Smooth muscle cell (in vitro differentiated cells): ENCODE data around the gene ADAT3. TPM values are rescaled to one million over a fixed set of nuclear protein-coding genes. Genes with fewer than 3 reads are reported as not detected.
"Not testable (repeated sequence)": the region's sequence is repeated elsewhere in the genome, so short reads cannot be mapped to it uniquely, and the experiment has no call there.

Source experiments
- DNase-seq: peaks from one replicate; lab custom pipeline; 2025; ENCODE audit not compliant: unreplicated experiment; lab: John Stamatoyannopoulos, UW
- H2AFZ ChIP-seq: fragments of 200-600 bp; sonication (generic); 2 replicates; pipeline ENCODE4 v1.6.0; 2016; ENCODE audit warnings: antibody characterized with exemption, low read depth, mild to moderate bottlenecking
- H3F3A ChIP-seq: fragments of 200-600 bp; sonication (generic); 2 replicates; pipeline ENCODE4 v1.6.0; 2017; ENCODE audit warnings: antibody characterized with exemption, low read depth
- H3K27ac ChIP-seq: fragments of 200-600 bp; sonication (generic); 2 replicates; pipeline ENCODE4 v1.5.1; 2016; ENCODE audit warnings: low read depth, mild to moderate bottlenecking
- H3K27me3 ChIP-seq: fragments of 200-600 bp; sonication (generic); 2 replicates; pipeline ENCODE4 v1.6.1; 2016; ENCODE audit warnings: low read depth, mild to moderate bottlenecking
- H3K36me3 ChIP-seq: fragments of 200-600 bp; sonication (generic); 2 replicates; pipeline ENCODE4 v1.5.1; 2016; ENCODE audit warnings: low read depth
- H3K4me1 ChIP-seq: fragments of 200-600 bp; sonication (generic); 2 replicates; pipeline ENCODE4 v1.5.1; 2016; ENCODE audit warnings: low read depth
- H3K4me2 ChIP-seq: fragments of 200-600 bp; sonication (generic); 2 replicates; pipeline ENCODE4 v1.6.0; 2016; ENCODE audit warnings: mild to moderate bottlenecking
- H3K4me3 ChIP-seq: fragments of 200-600 bp; sonication (generic); 2 replicates; pipeline ENCODE4 v1.5.1; 2016; ENCODE audit warnings: mild to moderate bottlenecking
- H3K79me2 ChIP-seq: fragments of 200-600 bp; sonication (generic); 2 replicates; pipeline ENCODE4 v1.6.0; 2016; ENCODE audit warnings: low read depth, mild to moderate bottlenecking
- H3K9ac ChIP-seq: fragments of 200-600 bp; sonication (generic); 2 replicates; pipeline ENCODE4 v1.6.0; 2016; ENCODE audit warnings: low read depth
- H3K9me3 ChIP-seq: fragments of 200-600 bp; sonication (generic); replicated peaks from 2 replicates; pipeline ENCODE4 v1.5.1; 2016; ENCODE audit warnings: low read depth
- H4K20me1 ChIP-seq: fragments of 200-600 bp; sonication (generic); 2 replicates; pipeline ENCODE4 v1.6.0; 2016; ENCODE audit warnings: low read depth
- CTCF ChIP-seq: fragments of 200-600 bp; sonication (generic); IDR thresholded peaks from 2 replicates; pipeline ENCODE4 v1.5.1; 2017; ENCODE audit warnings: borderline replicate concordance, mild to moderate bottlenecking, antibody characterized with exemption; ENCODE audit not compliant: insufficient read depth, poor library complexity, severe bottlenecking
- WGBS: methylation state at CpG from one replicate; pipeline ENCODE4 v1.1.7; 2016; ENCODE audit warnings: low lambda C conversion rate; 5-methylcytosine and 5-hydroxymethylcytosine counted together
- polyA plus RNA-seq: library from polyadenylated mRNA; unstranded; fragments of >200 nt; fragmentation: Nextera tagmentation; extraction: Ambion mirVana; gene quantifications from 2 replicates; pipeline ENCODE4 v1.2.1, GENCODE V29; 2016
- total RNA-seq: library from RNA; depleted of rRNA; stranded (reverse); fragments of >200 nt; gene quantifications from 2 replicates; pipeline ENCODE4 v1.2.3, GENCODE V29; 2014

ADAT3 gene
- total and polyA plus RNA-seq, 2 experiments from 2014 or later: 0.58 to 2.0 TPM

- Histone ChIP-seq H3K4me2 (peak overlapping the region; percentile 97), H3F3A (no peaks in the 10 kb centered on the region), H4K20me1 (peaks cover 50% of the 10 kb centered on the region), H3K36me3 (no peaks in the 10 kb centered on the region), H3K4me3 (peak overlapping the region; percentile 65), H3K4me1 (peaks cover 15% of the 10 kb centered on the region), H3K79me2 (peaks cover 36% of the 10 kb centered on the region), H2AFZ (no peak overlapping the region), H3K9ac (peak overlapping the region; percentile 90), H3K9me3 (no peaks in the 10 kb centered on the region), H3K27ac (no peak overlapping the region), H3K27me3 (no peaks in the 10 kb centered on the region)
- DNase-seq: no peak
- TF ChIP-seq CTCF: no peak
- 93% methylated on average over 29 of the region's 29 CpGs for WGBS
These were observed 31.4 kb upstream of the ADAT3 start for GRCh38 chr19:1873524-1874473.

- Histone ChIP-seq H3F3A (no peaks in the 10 kb centered on the region), H3K27ac (peak overlapping the region; percentile 88), H3K4me1 (peaks cover 15% of the 10 kb centered on the region), H3K79me2 (peaks cover 36% of the 10 kb centered on the region), H3K4me2 (peak overlapping the region; percentile 97), H3K27me3 (no peaks in the 10 kb centered on the region), H2AFZ (no peak overlapping the region), H3K4me3 (peak overlapping the region; percentile 65), H3K9ac (peak overlapping the region; percentile 90), H4K20me1 (peaks cover 47% of the 10 kb centered on the region), H3K9me3 (no peaks in the 10 kb centered on the region), H3K36me3 (no peaks in the 10 kb centered on the region)
- no peak for TF ChIP-seq CTCF
- WGBS: 42% methylated on average over 16 of the region's 16 CpGs
- no peak for DNase-seq
These were observed 30.5 kb upstream of the ADAT3 start for GRCh38 chr19:1874554-1875185.

- peak overlapping the region; percentile 90 for H3K9ac ChIP-seq
- peak overlapping the region; percentile 65 for H3K4me3 ChIP-seq
- H3K9me3 ChIP-seq, DNase-seq, H3K27me3 ChIP-seq, H3F3A ChIP-seq, H3K36me3 ChIP-seq, H2AFZ ChIP-seq: not testable (repeated sequence)
- WGBS: 4% methylated on average over 11 of the region's 11 CpGs
- peaks cover 36% of the 10 kb centered on the region for H3K79me2 ChIP-seq
- peak overlapping the region; percentile 88 for H3K27ac ChIP-seq
- H3K4me2 ChIP-seq: peak overlapping the region; percentile 97
- H3K4me1 ChIP-seq: peaks cover 15% of the 10 kb centered on the region
- H4K20me1 ChIP-seq: peaks cover 52% of the 10 kb centered on the region
These were observed 29.9 kb upstream of the ADAT3 start for GRCh38 chr19:1875265-1875645.
